Psoas muscle (tissue), 8 donors: ENCODE measurements around the gene PRRX1. TPM values are rescaled to one million over a fixed set of nuclear protein-coding genes. Genes with fewer than 3 reads are reported as not detected.

Source experiments
- ATAC-seq, 4 donors: fragments of 200-7000 bp; cut with Tn5 transposase; one replicate each; pipeline ENCODE4 v1.9.1; 2020; ENCODE audit warnings: moderate library complexity in 3 of 4, mild to moderate bottlenecking in 2 of 4
- DNase-seq, 2 donors: peaks; one replicate each; pipeline ENCODE4 v3.0.0-alpha.2; 2020
- H3K27ac ChIP-seq: fragments of 200-600 bp; one replicate; pipeline ENCODE4 v1.8.0; 2022
- H3K27me3 ChIP-seq, 3 donors: fragments of 200-600 bp in 1 of 3; one replicate each; pipeline versions ENCODE4 v1.6.1 to v1.8.0; 2013 to 2022; ENCODE audit warnings: low read length in 2 of 3, mild to moderate bottlenecking in 2 of 3, moderate library complexity in 1 of 3; ENCODE audit not compliant: insufficient read depth in 3 of 3
- H3K36me3 ChIP-seq, 2 donors: fragments of 200-600 bp in 1 of 2; one replicate each; pipeline versions ENCODE4 v1.6.1 to v1.8.0; 2013 to 2022; ENCODE audit warnings: low read depth in 1 of 2, mild to moderate bottlenecking in 1 of 2, moderate library complexity in 1 of 2; ENCODE audit not compliant: insufficient read depth in 1 of 2
- H3K4me1 ChIP-seq: fragments of 200-600 bp; one replicate; pipeline ENCODE4 v1.8.0; 2022
- H3K4me3 ChIP-seq: fragments of 200-600 bp; one replicate; pipeline ENCODE4 v1.8.0; 2022; ENCODE audit warnings: mild to moderate bottlenecking
- H3K9me3 ChIP-seq: fragments of 200-600 bp; one replicate; pipeline ENCODE4 v1.8.0; 2022
- CTCF ChIP-seq: fragments of 200-600 bp; IDR thresholded peaks from one replicate; pipeline ENCODE4 v1.8.0; 2022; ENCODE audit warnings: antibody characterized with exemption
- WGBS, 3 donors: extraction: QIAGEN DNeasy Blood & Tissue Kit; methylation state at CpG; one replicate each; pipeline versions ENCODE4 v1.1.6 to v1.1.7; 2013; 5-methylcytosine and 5-hydroxymethylcytosine counted together
- intact Hi-C, 2 donors: fragments of 100-400 bp; cut with DNase I; formaldehyde crosslinking; loops; one replicate each; pipeline versions ENCODE4 v1.11.0 to v1.14.2; 2022
- polyA plus RNA-seq, 3 donors: library from polyadenylated mRNA; stranded (reverse); fragments of 200-250 nt; gene quantifications; one replicate each; pipeline ENCODE4 v1.2.3, GENCODE V29; 2013
- total RNA-seq, 4 donors: library from RNA; stranded (reverse); fragmentation: NEBNext Ultra II Directional in 2 of 4; extraction: Animal tissue kit (Norgen Biotek cat#: 25700) in 2 of 4; gene quantifications; one replicate each; pipeline versions ENCODE4 v1.2.1 to v1.2.4, GENCODE V29; 2021 to 2023
- donor health status: healthy with polysubstance abuse.
- donor health status: DM: no; HTN: no; CAD: no; lungs with moderate emphysema.
- donor health status: Bipolar disorder and iron deficiency.
- donor health status: healthy.
- donor health status: DM: yes; HTN: yes; CAD: no.
- donor health status: DM: no; HTN: no; CAD: no.
- donor health status: DM: no; HTN: no; CAD: no.
- donor health status: DM: yes; HTN: yes; CAD: no.

The PRRX1 gene
- total and polyA plus RNA-seq, 7 donors = 27.7 to 256 (median 64.1) TPM

GRCh38 chr1:170765279-170765678, 101.3 kb downstream of the PRRX1 start:
- Histone ChIP-seq H3K27ac (no peak overlapping the region), H3K27me3 (no peaks in the 10 kb centered on the region), H3K4me3 (no peak overlapping the region), H3K36me3 (no peaks in the 10 kb centered on the region), H3K9me3 (no peaks in the 10 kb centered on the region), H3K4me1 (no peaks in the 10 kb centered on the region)
- no peak for DNase-seq
- TF ChIP-seq CTCF = no peak
- peak in 3 of 4 donors; percentile 24 to 54 (median 30) for ATAC-seq
- intact Hi-C loops = loop anchor here (5.0 to 10.0 kb wide), 4 partner anchors 78 to 230 kb away; partner anchors contain the start of genes GORAB (in 1 of the 2) and PRRX1 (in 1 of the 2)
- WGBS, 3 donors = 38 to 72% (median 46%) methylated on average over 1 of the region's 1 CpG

- DNase-seq (no peak), ATAC-seq (peak; percentile 68 to 94 (median 76))
- no peaks in the 10 kb centered on the region for H3K9me3 ChIP-seq
- H3K4me1 ChIP-seq = no peaks in the 10 kb centered on the region
- H3K4me3 ChIP-seq = no peak overlapping the region
- H3K27me3 ChIP-seq = no peaks in the 10 kb centered on the region
- intact Hi-C loops = loop anchor here (5.0 to 10.0 kb wide), 4 partner anchors 79 to 231 kb away; partner anchors contain the start of genes GORAB (in 1 of the 2) and PRRX1 (in 1 of the 2)
- no peaks in the 10 kb centered on the region for H3K36me3 ChIP-seq
- 57 to 73% (median 59%) methylated on average over 10 of the region's 10 CpGs for WGBS, 3 donors
- no peak overlapping the region for H3K27ac ChIP-seq
- peak; percentile 69 for TF ChIP-seq CTCF
These were observed 101.9 kb downstream of the PRRX1 start for GRCh38 chr1:170765712-170766330.

- DNase-seq = no peak
- intact Hi-C loops = loop anchor here (5.0 to 10.0 kb wide), 4 partner anchors 82 to 234 kb away; partner anchors contain the start of genes GORAB (in 1 of the 2) and PRRX1 (in 1 of the 2)
- no peak for ATAC-seq
- no peaks in the 10 kb centered on the region for H3K27me3 ChIP-seq
- H3K4me1 ChIP-seq = no peaks in the 10 kb centered on the region
- no peaks in the 10 kb centered on the region for H3K9me3 ChIP-seq
- no peak for TF ChIP-seq CTCF
- H3K27ac ChIP-seq = no peak overlapping the region
- H3K4me3 ChIP-seq = no peak overlapping the region
- no peaks in the 10 kb centered on the region for H3K36me3 ChIP-seq
- 71 to 91% (median 77%) methylated on average over 1 of the region's 1 CpG for WGBS, 3 donors
These were observed 105.0 kb downstream of the PRRX1 start for GRCh38 chr1:170768929-170769328.

GRCh38 chr1:170769691-170770090, 105.8 kb downstream of the PRRX1 start:
- TF ChIP-seq CTCF = no peak
- no peaks in the 10 kb centered on the region for H3K36me3 ChIP-seq
- H3K9me3 ChIP-seq = no peaks in the 10 kb centered on the region
- H3K4me1 ChIP-seq = no peaks in the 10 kb centered on the region
- no peak overlapping the region for H3K27ac ChIP-seq
- WGBS, 3 donors = 94 to 100% (median 96%) methylated on average over 1 of the region's 1 CpG
- no peaks in the 10 kb centered on the region for H3K27me3 ChIP-seq
- intact Hi-C loops = loop anchor here (5.0 to 10.0 kb wide), 4 partner anchors 82 to 235 kb away; partner anchors contain the start of genes GORAB (in 1 of the 2) and PRRX1 (in 1 of the 2)
- no peak for ATAC-seq
- no peak for DNase-seq
- no peak overlapping the region for H3K4me3 ChIP-seq

- DNase-seq (no peak), ATAC-seq (no peak)
- Histone ChIP-seq H3K36me3 (no peaks in the 10 kb centered on the region), H3K9me3 (no peaks in the 10 kb centered on the region), H3K27me3 (no peaks in the 10 kb centered on the region), H3K4me3 (no peak overlapping the region), H3K4me1 (no peaks in the 10 kb centered on the region), H3K27ac (no peak overlapping the region)
- intact Hi-C loops = no loop called here
- TF ChIP-seq CTCF = no peak
These were observed 106.3 kb downstream of the PRRX1 start for GRCh38 chr1:170770254-170770653.
